ENCODE measurements around the gene HDAC4. TPM values are rescaled to one million over a fixed set of nuclear protein-coding genes. Genes with fewer than 3 reads are reported as not detected.

The HDAC4 gene
- total RNA-seq, 1 experiment from 2014 or later = 47.6 TPM

- Histone ChIP-seq H3K79me2 (ENCODE audit: insufficient read depth, low read length) (peaks cover 10% of the 10 kb centered on the region; the same call in 1 of the 2 replicates), H3K4me2 (ENCODE audit: low read length) (no peak overlapping the region), H3K9me3 (ENCODE audit: control insufficient read depth in 1 of 2, insufficient read depth in 1 of 2, low read depth in 1 of 2, low read length in 2 of 2) (no peaks in the 10 kb centered on the region), H3K4me1 (ENCODE audit: control insufficient read depth in 1 of 2, insufficient read depth in 2 of 2, low read length in 2 of 2) (no peaks in the 10 kb centered on the region), H3K4me3 (replicated peaks in 1 of 2; ENCODE audit: low read depth in 1 of 2, low read length in 2 of 2) (no peak overlapping the region), H2AFZ (ENCODE audit: low read depth, low read length, poor library complexity, severe bottlenecking) (no peak overlapping the region), H3K27me3 (ENCODE audit: insufficient read depth, low read length) (no peaks in the 10 kb centered on the region), H4K20me1 (ENCODE audit: insufficient read depth) (no peaks in the 10 kb centered on the region), H3K27ac (ENCODE audit: low read depth, low read length) (no peak overlapping the region), H3K36me3 (ENCODE audit: control insufficient read depth in 1 of 2, insufficient read depth in 2 of 2, low read length in 2 of 2) (no peaks in the 10 kb centered on the region), H3K9ac (ENCODE audit: low read length) (no peak overlapping the region), H3K9me2 (ENCODE audit: insufficient read depth) (no peaks in the 10 kb centered on the region)
- RAD21 ChIA-PET (ENCODE audit: low non-redundant PET in 1 of 2, low total read pairs in 2 of 2, uncharacterized antibody in 2 of 2, unreplicated experiment in 2 of 2) = no interaction called here
- no peak for DNase-seq (ENCODE audit: low read depth, low spot score)
- TF ChIP-seq SIN3A (IDR thresholded peaks at IDR 0.05; ENCODE audit: low read depth) (no peak), POLR2A (IDR thresholded peaks at IDR 0.05; ENCODE audit: borderline replicate concordance, extremely low read depth, insufficient read depth, insufficient read length) (no peak), SP1 (IDR thresholded peaks at IDR 0.05; ENCODE audit: low read depth) (no peak), ATF3 (IDR thresholded peaks at IDR 0.05) (no peak), TCF7L2 (IDR thresholded peaks at IDR 0.05; ENCODE audit: borderline replicate concordance, extremely low read depth, insufficient read depth, insufficient read length) (no peak), ZNF274 (IDR thresholded peaks at IDR 0.05; ENCODE audit: low read depth, low read length) (no peak), FOSL1 (IDR thresholded peaks at IDR 0.05; ENCODE audit: low read depth) (no peak), ZFX (IDR thresholded peaks at IDR 0.05) (no peak), CBX3 (IDR thresholded peaks at IDR 0.05; ENCODE audit: low read depth) (no peak), CTCF (IDR thresholded peaks at IDR 0.05 in 2 of 3, conservative IDR thresholded peaks at IDR 0.05 in 1 of 3; ENCODE audit: borderline replicate concordance in 1 of 3, insufficient read depth in 1 of 3, low read depth in 2 of 3, low read length in 2 of 3) (no peak), REST (IDR thresholded peaks at IDR 0.05; ENCODE audit: low read depth) (no peak), ELF1 (IDR thresholded peaks at IDR 0.05; ENCODE audit: borderline replicate concordance, low read depth) (no peak), EZH2phosphoT487 (IDR thresholded peaks at IDR 0.05; ENCODE audit: borderline replicate concordance) (no peak), SRF (IDR thresholded peaks at IDR 0.05; ENCODE audit: low read depth) (no peak), RAD21 (IDR thresholded peaks at IDR 0.05; ENCODE audit: low read depth) (no peak), POLR2AphosphoS5 (IDR thresholded peaks at IDR 0.05; ENCODE audit: low read depth, low read length) (no peak), CEBPB (IDR thresholded peaks at IDR 0.05; ENCODE audit: low read depth) (no peak), YY1 (IDR thresholded peaks at IDR 0.05; ENCODE audit: extremely low read depth, insufficient replicate concordance, low read depth, low read length) (no peak), MAX (IDR thresholded peaks at IDR 0.05) (no peak)
- intact Hi-C loops (cut with micrococcal nuclease) = no loop called here
- no peak for ATAC-seq
- CTCF ChIA-PET = no interaction called here
- POLR2A ChIA-PET = no interaction called here
- BruUV-seq (replicated peaks) = no TSS peak
Observed at GRCh38 chr2:239308661-239309397, 92.0 kb downstream of the HDAC4 start.
